Right cardiac atrium (tissue), 5 donors: ENCODE data around the gene IGFL4. TPM values are rescaled to one million over a fixed set of nuclear protein-coding genes. Genes with fewer than 3 reads are reported as not detected.
A peak's percentile ranks its signal among the peaks of the same experiment; 100 is the strongest.

Source experiments
- ATAC-seq, 2 donors: fragments of 200-7000 bp; cut with Tn5 transposase; one replicate each; pipeline versions ENCODE4 v1.8.0 to v1.9.1; 2020; ENCODE audit warnings: moderate library complexity in 2 of 2, mild to moderate bottlenecking in 1 of 2
- DNase-seq, 3 donors: peaks; one replicate each; pipeline ENCODE4 v3.0.0-alpha.2; 2020
- H3K27ac ChIP-seq: one replicate; pipeline ENCODE4 v1.5.1; 2013; ENCODE audit warnings: mild to moderate bottlenecking, low read length, control low read depth, moderate library complexity
- H3K27me3 ChIP-seq: one replicate; pipeline ENCODE4 v1.6.1; 2013; ENCODE audit not compliant: control insufficient read depth, insufficient read depth
- H3K4me1 ChIP-seq: one replicate; pipeline ENCODE4 v1.6.1; 2013; ENCODE audit warnings: low read length; ENCODE audit not compliant: control insufficient read depth, insufficient read depth
- H3K4me3 ChIP-seq: one replicate; pipeline ENCODE4 v1.5.1; 2013; ENCODE audit warnings: low read length, control low read depth
- H3K9me3 ChIP-seq: one replicate; pipeline ENCODE4 v1.6.1; 2013; ENCODE audit warnings: low read length; ENCODE audit not compliant: control insufficient read depth
- WGBS: extraction: QIAGEN DNeasy Blood & Tissue Kit; methylation state at CpG from one replicate; pipeline ENCODE4 v1.1.7; 2013; 5-methylcytosine and 5-hydroxymethylcytosine counted together
- intact Hi-C, 4 donors: fragments of 100-400 bp; cut with DNase I; formaldehyde crosslinking; loops; one replicate each; pipeline versions ENCODE4 v1.11.0 to v1.14.0; 2022 to 2023
- polyA plus RNA-seq: library from polyadenylated mRNA; stranded (reverse); fragments of 200-250 nt; gene quantifications from one replicate; pipeline ENCODE4 v1.2.3, GENCODE V29; 2013
- total RNA-seq, 4 donors: library from RNA; stranded (reverse); fragmentation: NEBNext Ultra II Directional; extraction: Animal tissue kit (Norgen Biotek cat#: 25700); gene quantifications; one replicate each; pipeline ENCODE4 v1.2.1, GENCODE V29; 2021
- donor health status: healthy with polysubstance abuse.
- donor health status: DM: no; HTN: yes; CAD: no.
- donor health status: DM: no; HTN: no; CAD: no.
- donor health status: DM: no; HTN: yes; CAD: no; lungs with severe emphysema.
- donor health status: DM: yes; HTN: yes; CAD: no.

IGFL4 gene
- total and polyA plus RNA-seq, 5 donors: not detected

- no peak for ATAC-seq
- Histone ChIP-seq H3K27ac (no peak overlapping the region), H3K4me1 (no peaks in the 10 kb centered on the region), H3K9me3 (no peaks in the 10 kb centered on the region), H3K4me3 (no peak overlapping the region), H3K27me3 (peaks cover 1% of the 10 kb centered on the region)
- DNase-seq: no peak
- 87% methylated on average over 7 of the region's 7 CpGs for whole genome bisulfite sequencing
- intact Hi-C loops: no loop called here
Measured at GRCh38 chr19:46020819-46021125, 20.0 kb downstream of the IGFL4 start.

DNA sequence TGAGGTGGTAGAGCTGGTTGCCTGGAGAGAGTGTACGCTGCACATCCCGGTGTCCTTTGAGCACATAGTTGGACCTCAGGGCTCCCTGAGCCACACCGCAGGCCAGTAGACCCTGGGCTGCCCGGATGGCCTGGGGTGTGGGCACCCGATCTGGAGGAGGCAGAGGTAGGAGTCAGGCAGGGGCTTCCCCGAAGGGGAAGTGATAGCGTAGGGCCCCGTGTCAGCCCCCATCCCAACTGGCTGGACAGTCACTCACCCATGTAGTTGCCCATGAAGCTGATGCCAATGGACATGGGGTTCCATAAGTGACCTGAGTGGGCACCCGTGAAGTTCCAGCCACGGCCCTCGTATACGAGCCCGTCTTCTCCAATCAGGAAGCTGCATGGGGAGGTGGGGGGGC, 21.5 kb downstream of the IGFL4 start:
- H3K27ac ChIP-seq: no peak overlapping the region
- WGBS: 82% methylated on average over 13 of the region's 13 CpGs
- intact Hi-C loops: no loop called here
- DNase-seq: no peak
- H3K27me3 ChIP-seq: no peaks in the 10 kb centered on the region
- ATAC-seq: no peak
- peaks cover 4% of the 10 kb centered on the region for H3K4me1 ChIP-seq
- no peak overlapping the region for H3K4me3 ChIP-seq
- H3K9me3 ChIP-seq: no peaks in the 10 kb centered on the region

DNA sequence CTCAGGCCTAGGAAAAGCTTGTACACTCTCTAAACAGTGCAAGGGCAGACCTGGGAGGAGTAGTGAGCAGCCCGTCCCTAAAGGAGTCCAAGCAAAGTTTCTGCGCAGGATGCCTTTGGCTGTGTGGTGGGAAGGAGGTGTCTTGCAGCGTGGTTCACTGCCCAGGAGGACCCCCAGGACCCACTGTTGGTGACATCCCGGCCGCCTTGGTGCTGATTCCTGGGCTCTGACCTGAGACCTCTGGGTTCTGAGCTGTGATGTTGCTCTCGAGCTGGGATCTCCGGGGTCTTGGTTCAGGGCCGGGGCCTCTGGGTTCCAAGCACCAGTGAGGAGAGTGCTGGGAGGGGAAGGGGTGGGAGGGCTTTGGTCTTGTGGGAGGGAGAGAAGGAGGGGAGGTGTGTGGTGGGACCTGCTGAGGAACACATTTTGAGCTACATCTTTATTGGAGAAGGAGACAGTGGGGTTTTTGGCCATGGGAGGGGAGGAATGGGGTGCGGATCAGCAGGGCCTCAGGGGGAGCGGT, 22.0 kb downstream of the IGFL4 start:
- Histone ChIP-seq H3K4me3 (no peak overlapping the region), H3K4me1 (peaks cover 4% of the 10 kb centered on the region), H3K27me3 (no peaks in the 10 kb centered on the region), H3K27ac (no peak overlapping the region), H3K9me3 (no peaks in the 10 kb centered on the region)
- DNase-seq (no peak), ATAC-seq (no peak)
- WGBS: 95% methylated on average over 10 of the region's 10 CpGs
- intact Hi-C loops: no loop called here

GRCh38 chr19:46017874-46018675, 22.7 kb downstream of the IGFL4 start:
- H3K9me3 ChIP-seq: no peaks in the 10 kb centered on the region
- ATAC-seq (no peak), DNase-seq (no peak)
- no peaks in the 10 kb centered on the region for H3K27me3 ChIP-seq
- intact Hi-C loops: no loop called here
- peaks cover 4% of the 10 kb centered on the region for H3K4me1 ChIP-seq
- no peak overlapping the region for H3K4me3 ChIP-seq
- 96% methylated on average over 15 of the region's 15 CpGs for WGBS
- H3K27ac ChIP-seq: no peak overlapping the region

GRCh38 chr19:46017095-46017429, 23.7 kb downstream of the IGFL4 start:
- WGBS: 41% methylated on average over 7 of the region's 7 CpGs
- Histone ChIP-seq H3K27ac (no peak overlapping the region), H3K9me3 (no peaks in the 10 kb centered on the region), H3K4me3 (no peak overlapping the region), H3K4me1 (peaks cover 4% of the 10 kb centered on the region), H3K27me3 (no peaks in the 10 kb centered on the region)
- peak in 1 of 2 donors; percentile 2 for ATAC-seq
- DNase-seq: no peak
- intact Hi-C loops: no loop called here

DNA sequence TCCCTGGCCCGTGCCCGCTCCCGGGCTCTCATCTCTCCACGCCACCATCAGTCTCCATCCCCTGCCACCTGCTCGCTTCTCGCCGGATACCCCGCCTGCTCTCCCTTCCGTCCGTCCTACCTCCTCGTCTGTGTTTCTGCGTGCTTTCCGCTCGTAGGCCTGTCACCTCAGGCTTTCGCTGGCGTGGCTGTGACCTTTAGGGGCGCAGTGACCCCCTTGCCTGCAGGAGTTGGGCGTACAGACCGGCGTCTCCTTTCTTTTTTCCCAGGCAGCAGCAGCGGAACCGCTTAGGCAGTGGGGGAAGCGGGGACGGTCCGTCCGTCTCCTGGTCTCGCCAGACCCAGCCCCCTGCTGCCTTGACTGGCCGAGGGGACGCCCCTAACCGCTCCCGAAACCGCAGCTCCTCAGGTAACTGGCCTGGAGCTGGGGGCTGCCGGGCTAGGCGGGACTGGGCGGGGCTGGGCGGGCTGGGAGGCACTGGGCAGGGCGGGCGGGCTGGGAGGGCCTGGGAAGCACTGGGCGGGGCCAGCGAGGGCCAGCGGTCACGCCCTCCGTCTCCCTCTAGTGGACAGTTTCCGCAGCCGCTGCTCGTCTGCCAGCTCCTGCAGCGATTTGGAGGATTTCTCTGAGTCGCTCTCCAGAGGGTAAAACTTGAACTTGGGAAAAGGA, 24.2 kb downstream of the IGFL4 start:
- intact Hi-C loops: no loop called here
- peak; percentile 80 to 92 (median 91) for DNase-seq
- peak; percentile 81 to 83 for ATAC-seq
- H3K27ac ChIP-seq: no peak overlapping the region
- WGBS: under 1% methylated on average over 48 of the region's 48 CpGs
- peak overlapping the region; percentile 94 for H3K4me3 ChIP-seq
- no peaks in the 10 kb centered on the region for H3K9me3 ChIP-seq
- no peaks in the 10 kb centered on the region for H3K27me3 ChIP-seq
- H3K4me1 ChIP-seq: peaks cover 4% of the 10 kb centered on the region

GRCh38 chr19:46015687-46016425, 24.9 kb downstream of the IGFL4 start:
- no peaks in the 10 kb centered on the region for H3K9me3 ChIP-seq
- WGBS: 4% methylated on average over 63 of the region's 63 CpGs
- no peak overlapping the region for H3K27ac ChIP-seq
- no peaks in the 10 kb centered on the region for H3K27me3 ChIP-seq
- intact Hi-C loops: no loop called here
- peaks cover 4% of the 10 kb centered on the region for H3K4me1 ChIP-seq
- ATAC-seq (peak; percentile 17 to 20), DNase-seq (peak in 1 of 3 donors; percentile 60)
- H3K4me3 ChIP-seq: peak overlapping the region; percentile 94

GRCh38 chr19:46014941-46015686, 25.7 kb downstream of the IGFL4 start:
- H3K9me3 ChIP-seq: no peaks in the 10 kb centered on the region
- peaks cover 4% of the 10 kb centered on the region for H3K4me1 ChIP-seq
- peak; percentile 64 to 70 for ATAC-seq
- no peak overlapping the region for H3K27ac ChIP-seq
- DNase-seq: peak; percentile 65 to 86 (median 83)
- WGBS: 6% methylated on average over 74 of the region's 74 CpGs
- intact Hi-C loops: no loop called here
- H3K4me3 ChIP-seq: peak overlapping the region; percentile 94
- no peaks in the 10 kb centered on the region for H3K27me3 ChIP-seq

GRCh38 chr19:46014534-46014933, 26.3 kb downstream of the IGFL4 start:
- H3K4me1 ChIP-seq: peaks cover 4% of the 10 kb centered on the region
- no peak overlapping the region for H3K27ac ChIP-seq
- no peaks in the 10 kb centered on the region for H3K27me3 ChIP-seq
- intact Hi-C loops: no loop called here
- no peak for DNase-seq
- ATAC-seq: no peak
- WGBS: 51% methylated on average over 8 of the region's 8 CpGs
- no peak overlapping the region for H3K4me3 ChIP-seq
- H3K9me3 ChIP-seq: no peaks in the 10 kb centered on the region

GRCh38 chr19:46009530-46010510, 31.0 kb downstream of the IGFL4 start:
- peak; percentile 69 to 82 for ATAC-seq
- peak; percentile 59 to 80 (median 78) for DNase-seq
- peaks cover 1% of the 10 kb centered on the region for H3K4me1 ChIP-seq
- 62% methylated on average over 28 of the region's 28 CpGs for WGBS
- H3K27ac ChIP-seq: no peak overlapping the region
- H3K9me3 ChIP-seq: no peaks in the 10 kb centered on the region
- intact Hi-C loops: no loop called here
- no peaks in the 10 kb centered on the region for H3K27me3 ChIP-seq
- no peak overlapping the region for H3K4me3 ChIP-seq
